Fibroblast of skin of right quadriceps (primary cell): ENCODE measurements around the gene FLG2.
"Not testable (repeated sequence)": the region's sequence is repeated elsewhere in the genome, so short reads cannot be mapped to it uniquely, and the experiment has no call there.

Source experiments
- DNase-seq: peaks from one replicate; pipeline ENCODE4 v3.0.0-alpha.2; 2013

Gene FLG2

GRCh38 chr1:152359906-152360305 is at the start of gene FLG2:
TSS of gene FLG2 (minus strand) at chr1:152360006. CDS start at chr1:152358884, 1,122 bp downstream.
- no peak for DNase-seq

- DNase-seq: no peak
These were observed 48.9 kb upstream of the FLG2 start for GRCh38 chr1:152408664-152409063.

- no peak for DNase-seq
These were observed 39.2 kb upstream of the FLG2 start for GRCh38 chr1:152398812-152399698.

- DNase-seq: no peak
These were observed 37.7 kb upstream of the FLG2 start for GRCh38 chr1:152397474-152397873.

- DNase-seq: no peak
These were observed 34.3 kb upstream of the FLG2 start for GRCh38 chr1:152394151-152394550.

GRCh38 chr1:152392909-152393308 is 33.1 kb upstream of the FLG2 start:
- no peak for DNase-seq

GRCh38 chr1:152388889-152389288 is 29.1 kb upstream of the FLG2 start:
- DNase-seq: no peak

GRCh38 chr1:152386940-152387339 is 27.1 kb upstream of the FLG2 start:
- DNase-seq: no peak

- no peak for DNase-seq
These were observed 21.1 kb upstream of the FLG2 start for GRCh38 chr1:152380932-152381331.

GRCh38 chr1:152374451-152374850 is 14.6 kb upstream of the FLG2 start:
- DNase-seq: no peak

- no peak for DNase-seq
These were observed 12.9 kb upstream of the FLG2 start for GRCh38 chr1:152372672-152373071.

GRCh38 chr1:152367436-152367835 is 7.6 kb upstream of the FLG2 start:
- no peak for DNase-seq

GRCh38 chr1:152356736-152357135 is 3.1 kb downstream of the FLG2 start:
- DNase-seq: no peak

GRCh38 chr1:152349611-152350010 is 10.2 kb downstream of the FLG2 start:
- DNase-seq: no peak

GRCh38 chr1:152348447-152348846 is 11.4 kb downstream of the FLG2 start:
- DNase-seq: no peak

GRCh38 chr1:152347116-152347728 is 12.6 kb downstream of the FLG2 start:
- peak; percentile 44 for DNase-seq

GRCh38 chr1:152344438-152344837 is 15.4 kb downstream of the FLG2 start:
- no peak for DNase-seq

GRCh38 chr1:152343006-152343405 is 16.8 kb downstream of the FLG2 start:
- peak; percentile 1 for DNase-seq

- DNase-seq: no peak
These were observed 24.4 kb downstream of the FLG2 start for GRCh38 chr1:152335399-152335798.

GRCh38 chr1:152328801-152329391 is 30.9 kb downstream of the FLG2 start:
- peak; percentile 60 for DNase-seq

GRCh38 chr1:152325111-152325510 is 34.7 kb downstream of the FLG2 start, which contains the start of gene FLG:
TSS of gene FLG (minus strand) at chr1:152325239. CDS start at chr1:152315456, 9,783 bp downstream.
- DNase-seq: no peak

- DNase-seq: no peak
These were observed 45.8 kb downstream of the FLG2 start for GRCh38 chr1:152313970-152314369.

- no peak for DNase-seq
These were observed 46.4 kb downstream of the FLG2 start for GRCh38 chr1:152313319-152313801.

GRCh38 chr1:152312169-152312568 is 47.6 kb downstream of the FLG2 start:
- DNase-seq: not testable (repeated sequence)
